Measurements from ENCODE around the gene FBXL15.

Gene FBXL15

GRCh38 chr10:102467971-102468438 is 47.4 kb downstream of the FBXL15 start:
- no peak overlapping the region for H3K27ac ChIP-seq (ENCODE audit: low read depth, low read length)

GRCh38 chr10:102468683-102469082 is 48.0 kb downstream of the FBXL15 start:
- Histone ChIP-seq H3K27me3 (ENCODE audit: control insufficient read depth in 1 of 2, insufficient read depth in 2 of 2, low read length in 2 of 2) (no peaks in the 10 kb centered on the region), H3K9ac (ENCODE audit: low read length) (no peak overlapping the region), H3K27ac (ENCODE audit: low read depth, low read length) (no peak overlapping the region), H3K4me3 (ENCODE audit: low read depth in 1 of 2, low read length in 2 of 2) (no peak overlapping the region), H3K9me3 (ENCODE audit: low read length) (no peaks in the 10 kb centered on the region), H3K4me1 (ENCODE audit: insufficient read depth, low read length) (no peaks in the 10 kb centered on the region), H3K36me3 (ENCODE audit: insufficient read depth, low read length) (peaks cover 2% of the 10 kb centered on the region)

More at GRCh38 chr10:102467971-102468438, 47.4 kb downstream of the FBXL15 start:
- H3K4me3 ChIP-seq (ENCODE audit: low read depth in 1 of 2, low read length in 2 of 2) = no peak overlapping the region
- H3K9me3 ChIP-seq (ENCODE audit: low read length) = no peaks in the 10 kb centered on the region
- no peaks in the 10 kb centered on the region for H3K36me3 ChIP-seq (ENCODE audit: insufficient read depth, low read length)
- H3K4me1 ChIP-seq (ENCODE audit: insufficient read depth, low read length) = no peaks in the 10 kb centered on the region
- H3K9ac ChIP-seq (ENCODE audit: low read length) = no peak overlapping the region
- H3K27me3 ChIP-seq (ENCODE audit: control insufficient read depth in 1 of 2, insufficient read depth in 2 of 2, low read length in 2 of 2) = no peaks in the 10 kb centered on the region

GRCh38 chr10:102470579-102471546 is 50.2 kb downstream of the FBXL15 start:
- Histone ChIP-seq H3K4me3 (ENCODE audit: low read depth in 1 of 2, low read length in 2 of 2) (no peak overlapping the region), H3K4me1 (ENCODE audit: insufficient read depth, low read length) (no peaks in the 10 kb centered on the region), H3K9me3 (ENCODE audit: low read length) (no peaks in the 10 kb centered on the region), H3K27me3 (ENCODE audit: control insufficient read depth in 1 of 2, insufficient read depth in 2 of 2, low read length in 2 of 2) (no peaks in the 10 kb centered on the region), H3K27ac (ENCODE audit: low read depth, low read length) (no peak overlapping the region), H3K36me3 (ENCODE audit: insufficient read depth, low read length) (peaks cover 8% of the 10 kb centered on the region), H3K9ac (ENCODE audit: low read length) (no peak overlapping the region)

All from muscle layer of colon (tissue), 2 donors.